NCI-H2081 treated with DMSO at 0.1 percent for 48 hours (cell line): ENCODE measurements around the gene KIRREL3.
A peak's percentile ranks its signal among the peaks of the same experiment; 100 is the strongest.

Source experiments
- DNase-seq: peaks from one replicate; lab custom pipeline; 2025; lab: John Stamatoyannopoulos, UW

The KIRREL3 gene

GRCh38 chr11:126575849-126576248 lies 424.7 kb downstream of the KIRREL3 start:
- DNase-seq = no peak

- DNase-seq = no peak
Observed at GRCh38 chr11:126573325-126573978, 427.1 kb downstream of the KIRREL3 start.

GRCh38 chr11:126570489-126570888 lies 430.1 kb downstream of the KIRREL3 start:
- DNase-seq = no peak

- no peak for DNase-seq
Observed at GRCh38 chr11:126567419-126567818, 433.2 kb downstream of the KIRREL3 start.

GRCh38 chr11:126564566-126564965 lies 436.0 kb downstream of the KIRREL3 start:
- DNase-seq = no peak

- DNase-seq = no peak
Observed at GRCh38 chr11:126561327-126561893, 439.2 kb downstream of the KIRREL3 start.

GRCh38 chr11:126560221-126560620 lies 440.3 kb downstream of the KIRREL3 start:
- no peak for DNase-seq

GRCh38 chr11:126548581-126549550 lies 451.7 kb downstream of the KIRREL3 start:
- DNase-seq = no peak

GRCh38 chr11:126547691-126548090 lies 452.9 kb downstream of the KIRREL3 start:
- no peak for DNase-seq

GRCh38 chr11:126547161-126547560 lies 453.4 kb downstream of the KIRREL3 start:
- DNase-seq = no peak

- DNase-seq = no peak
Observed at GRCh38 chr11:126546694-126547093, 453.9 kb downstream of the KIRREL3 start.

GRCh38 chr11:126546191-126546590 lies 454.4 kb downstream of the KIRREL3 start:
- DNase-seq = no peak

GRCh38 chr11:126545057-126545555 lies 455.5 kb downstream of the KIRREL3 start:
- DNase-seq = no peak

- DNase-seq = peak; percentile 63
Observed at GRCh38 chr11:126544108-126545056, 456.2 kb downstream of the KIRREL3 start.

GRCh38 chr11:126543691-126544090 lies 456.9 kb downstream of the KIRREL3 start:
- DNase-seq = no peak

- DNase-seq = no peak
Observed at GRCh38 chr11:126542334-126543015, 458.1 kb downstream of the KIRREL3 start.

GRCh38 chr11:126538071-126538470 lies 462.5 kb downstream of the KIRREL3 start:
- no peak for DNase-seq

- DNase-seq = no peak
Observed at GRCh38 chr11:126537492-126537891, 463.1 kb downstream of the KIRREL3 start.

GRCh38 chr11:126534141-126534805 lies 466.3 kb downstream of the KIRREL3 start:
- DNase-seq = no peak

GRCh38 chr11:126533560-126533959 lies 467.0 kb downstream of the KIRREL3 start:
- no peak for DNase-seq
